Esophagus squamous epithelium (tissue), 5 donors: Measurements from ENCODE around the gene FSTL4. TPM values are rescaled to one million over a fixed set of nuclear protein-coding genes. Genes with fewer than 3 reads are reported as not detected.

Source experiments
- DNase-seq: peaks from one replicate; lab custom pipeline; 2025; lab: John Stamatoyannopoulos, UW
- H3K27ac ChIP-seq, 4 donors: fragments of 200-600 bp; sonication (generic); one replicate each; pipeline ENCODE4 v1.5.1; 2016 to 2019; ENCODE audit warnings: mild to moderate bottlenecking in 1 of 4
- H3K27me3 ChIP-seq, 4 donors: fragments of 200-600 bp; sonication (generic); 1 replicate in 3 of 4; 2 replicates in 1 of 4; pipeline versions ENCODE4 v1.5.1 to v1.6.0; 2017 to 2021; ENCODE audit warnings: antibody characterized with exemption in 1 of 4
- H3K36me3 ChIP-seq, 3 donors: fragments of 200-600 bp; sonication (generic); one replicate each; pipeline ENCODE4 v1.5.1; 2016 to 2019
- H3K4me1 ChIP-seq, 3 donors: fragments of 200-600 bp; sonication (generic); one replicate each; pipeline ENCODE4 v1.5.1; 2017 to 2019
- H3K4me3 ChIP-seq, 4 donors: fragments of 200-600 bp; sonication (generic); 1 replicate in 3 of 4; 2 replicates in 1 of 4; pipeline ENCODE4 v1.5.1; 2016 to 2019; ENCODE audit warnings: mild to moderate bottlenecking in 2 of 4, moderate library complexity in 1 of 4
- H3K9me3 ChIP-seq, 3 donors: fragments of 200-600 bp; sonication (generic); one replicate each; pipeline ENCODE4 v1.5.1; 2016 to 2019
- POLR2A ChIP-seq, 4 donors: fragments of 450-650 bp; IDR thresholded peaks; one replicate each; pipeline ENCODE4 v1.6.1; 2017; ENCODE audit warnings: antibody characterized with exemption in 4 of 4, mild to moderate bottlenecking in 4 of 4, moderate library complexity in 3 of 4
- WGBS, 2 donors: methylation state at CpG; one replicate each; pipeline ENCODE4 v1.1.5; 2018; 5-methylcytosine and 5-hydroxymethylcytosine counted together
- intact Hi-C: fragments of 100-400 bp; cut with DNase I; formaldehyde crosslinking; loops from one replicate; pipeline ENCODE4 v1.15.0; 2022
- total RNA-seq, 4 donors: library from RNA; depleted of rRNA; stranded (reverse); fragments of >200 nt; gene quantifications; one replicate each; pipeline ENCODE4 v1.1.0, GENCODE V29; 2016
- TF ChIP-seq, protein P1 (sequence below), 6 experiments: fragments of 450-650 bp in 4 of 6; fragments of 200-600 bp in 2 of 6; sonication (generic) in 2 of 6; IDR thresholded peaks; one replicate each; pipeline ENCODE4 v1.5.1; 2016 to 2019; ENCODE audit warnings: antibody characterized with exemption in 6 of 6, mild to moderate bottlenecking in 4 of 6, moderate library complexity in 4 of 6
- donor health status: DM: yes; HTN: yes; CAD: no.

The FSTL4 gene
- total RNA-seq, 4 donors from 2014 or later = 0.53 to 4.1 (median 1.4) TPM

DNA sequence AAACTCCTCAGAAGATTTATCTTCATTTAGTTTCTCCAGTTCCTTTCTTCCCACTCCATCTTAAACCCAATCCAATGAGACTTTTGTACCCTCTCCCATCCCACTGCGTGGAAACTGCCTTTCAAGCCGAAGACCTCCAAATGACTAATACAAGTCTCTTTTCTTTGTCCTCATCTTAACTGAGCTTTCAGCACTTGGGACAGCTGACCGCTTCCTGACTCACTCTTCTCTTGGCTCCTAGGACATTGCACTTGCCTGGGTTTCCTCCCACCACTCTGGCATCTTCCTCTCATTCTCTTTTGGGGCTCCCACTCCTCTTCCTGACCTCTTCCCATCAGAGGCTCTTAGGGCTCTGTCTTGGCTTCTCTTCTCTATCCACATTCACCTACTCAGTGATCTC, 316.8 kb downstream of the FSTL4 start:
- Histone ChIP-seq H3K4me3 (no peak overlapping the region), H3K36me3 (no peaks in the 10 kb centered on the region), H3K27me3 (no peaks in the 10 kb centered on the region), H3K27ac (no peak overlapping the region), H3K9me3 (no peaks in the 10 kb centered on the region), H3K4me1 (no peaks in the 10 kb centered on the region)
- 88 to 94% methylated on average over 3 of the region's 3 CpGs for WGBS, 2 donors
- no peak for TF ChIP-seq POLR2A (IDR thresholded peaks at IDR 0.05)
- TF ChIP-seq, protein P1, sequence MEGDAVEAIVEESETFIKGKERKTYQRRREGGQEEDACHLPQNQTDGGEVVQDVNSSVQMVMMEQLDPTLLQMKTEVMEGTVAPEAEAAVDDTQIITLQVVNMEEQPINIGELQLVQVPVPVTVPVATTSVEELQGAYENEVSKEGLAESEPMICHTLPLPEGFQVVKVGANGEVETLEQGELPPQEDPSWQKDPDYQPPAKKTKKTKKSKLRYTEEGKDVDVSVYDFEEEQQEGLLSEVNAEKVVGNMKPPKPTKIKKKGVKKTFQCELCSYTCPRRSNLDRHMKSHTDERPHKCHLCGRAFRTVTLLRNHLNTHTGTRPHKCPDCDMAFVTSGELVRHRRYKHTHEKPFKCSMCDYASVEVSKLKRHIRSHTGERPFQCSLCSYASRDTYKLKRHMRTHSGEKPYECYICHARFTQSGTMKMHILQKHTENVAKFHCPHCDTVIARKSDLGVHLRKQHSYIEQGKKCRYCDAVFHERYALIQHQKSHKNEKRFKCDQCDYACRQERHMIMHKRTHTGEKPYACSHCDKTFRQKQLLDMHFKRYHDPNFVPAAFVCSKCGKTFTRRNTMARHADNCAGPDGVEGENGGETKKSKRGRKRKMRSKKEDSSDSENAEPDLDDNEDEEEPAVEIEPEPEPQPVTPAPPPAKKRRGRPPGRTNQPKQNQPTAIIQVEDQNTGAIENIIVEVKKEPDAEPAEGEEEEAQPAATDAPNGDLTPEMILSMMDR (IDR thresholded peaks at IDR 0.05) = no peak
- DNase-seq = no peak
- intact Hi-C loops = no loop called here

DNA sequence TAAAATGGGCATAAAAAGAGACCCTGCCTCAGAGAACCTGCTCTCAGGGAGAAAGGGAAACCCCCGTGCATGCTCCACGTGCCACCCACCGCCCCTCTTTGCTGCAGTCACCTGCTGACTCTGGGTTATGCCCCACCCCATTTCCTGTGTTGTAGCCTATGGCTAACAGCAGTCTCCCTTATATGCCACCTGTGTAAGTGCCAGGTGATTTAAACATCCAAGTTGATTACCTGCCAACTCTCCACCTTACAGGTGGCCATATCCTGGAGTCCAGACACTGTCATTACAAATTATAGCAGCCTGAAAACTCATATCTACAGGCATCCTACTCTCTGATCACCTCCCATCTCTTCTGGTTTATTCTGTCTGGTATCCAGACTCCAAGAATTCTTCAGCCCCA, 318.0 kb downstream of the FSTL4 start:
- Histone ChIP-seq H3K9me3 (no peaks in the 10 kb centered on the region), H3K4me1 (peaks cover 0 to 9% (median 0%) of the 10 kb centered on the region in 3 donors), H3K27ac (no peak overlapping the region), H3K27me3 (no peaks in the 10 kb centered on the region), H3K36me3 (no peaks in the 10 kb centered on the region), H3K4me3 (no peak overlapping the region)
- DNase-seq = no peak
- TF ChIP-seq POLR2A (IDR thresholded peaks at IDR 0.05) = no peak
- TF ChIP-seq, protein P1 (IDR thresholded peaks at IDR 0.05) = no peak
- intact Hi-C loops = no loop called here
- WGBS, 2 donors = 17 to 64% methylated on average over 2 to 3 of the region's 3 CpGs

DNA sequence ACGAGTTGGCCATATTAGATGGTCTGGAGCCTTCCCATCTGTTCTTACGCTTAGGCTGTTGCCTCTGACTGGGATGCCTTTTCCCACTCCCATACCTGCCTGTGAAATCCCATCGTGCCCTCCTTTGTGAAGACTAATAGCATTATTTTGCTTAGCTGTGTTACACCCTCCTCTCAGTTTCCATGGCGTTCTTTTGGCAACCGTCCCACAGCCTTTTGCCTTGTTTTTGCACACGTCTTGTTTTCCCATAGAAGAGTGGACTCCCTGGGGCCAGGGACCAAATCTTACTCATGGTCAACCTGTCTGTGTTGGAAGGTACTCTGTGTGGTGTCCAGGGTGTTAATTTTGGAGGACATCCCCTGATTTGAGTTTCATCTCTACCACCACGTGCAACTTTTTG, 318.4 kb downstream of the FSTL4 start:
- Histone ChIP-seq H3K27ac (no peak overlapping the region), H3K36me3 (no peaks in the 10 kb centered on the region), H3K4me3 (no peak overlapping the region), H3K9me3 (no peaks in the 10 kb centered on the region), H3K27me3 (no peaks in the 10 kb centered on the region), H3K4me1 (peaks cover 0 to 9% (median 0%) of the 10 kb centered on the region in 3 donors)
- TF ChIP-seq POLR2A (IDR thresholded peaks at IDR 0.05) = no peak
- TF ChIP-seq, protein P1 (IDR thresholded peaks at IDR 0.05) = no peak
- 68 to 78% methylated on average over 7 of the region's 7 CpGs for WGBS, 2 donors
- DNase-seq = no peak
- intact Hi-C loops = no loop called here

DNA sequence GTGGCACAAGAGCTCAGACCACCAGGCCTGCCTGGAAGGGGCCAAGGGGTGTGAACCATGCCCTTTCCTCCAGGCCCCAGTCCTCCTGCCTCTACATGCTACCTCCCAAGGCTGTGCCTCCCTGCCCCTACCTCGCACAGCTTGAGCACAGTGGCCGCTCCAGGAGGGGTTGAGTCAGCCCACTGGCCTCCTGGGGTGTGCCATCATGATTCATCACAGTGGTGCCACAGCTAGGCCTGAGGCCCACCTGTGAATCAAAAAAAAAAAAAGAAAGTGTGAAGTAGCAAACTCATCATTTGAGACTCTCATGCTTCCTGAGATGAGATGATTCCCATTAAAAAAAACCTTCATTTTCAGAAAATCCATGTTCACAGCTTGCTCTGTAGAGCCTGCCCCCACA, 320.0 kb downstream of the FSTL4 start:
- no peaks in the 10 kb centered on the region for H3K9me3 ChIP-seq
- no peak for DNase-seq
- 33 to 60% methylated on average over 1 of the region's 2 CpGs for WGBS, 2 donors

DNA sequence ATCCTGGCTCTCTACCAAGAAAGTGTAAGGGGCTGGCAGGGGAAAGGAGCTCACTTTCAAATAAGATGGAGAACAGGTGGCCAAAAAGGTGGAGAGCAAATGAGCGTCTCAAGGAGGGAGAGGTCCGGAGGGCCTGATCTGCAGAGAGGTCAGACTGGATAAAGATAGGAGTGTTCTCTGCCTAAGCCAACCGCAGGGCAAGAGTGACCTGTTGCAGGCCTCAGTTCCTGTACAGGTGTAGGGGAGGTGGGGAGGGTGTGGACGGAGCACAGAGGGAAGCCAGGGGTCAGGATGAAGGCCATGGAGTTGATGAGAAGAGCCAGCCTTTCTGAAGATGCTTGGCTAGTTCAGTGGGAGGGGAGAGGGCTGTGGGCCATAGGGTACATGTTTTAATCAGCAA, 320.8 kb downstream of the FSTL4 start:
- no peaks in the 10 kb centered on the region for H3K9me3 ChIP-seq
- intact Hi-C loops = no loop called here
- no peaks in the 10 kb centered on the region for H3K36me3 ChIP-seq
- no peak for DNase-seq
- 85 to 89% methylated on average over 4 of the region's 4 CpGs for WGBS, 2 donors
- peaks cover 0 to 9% (median 0%) of the 10 kb centered on the region in 3 donors for H3K4me1 ChIP-seq
- no peaks in the 10 kb centered on the region for H3K27me3 ChIP-seq
- no peak for TF ChIP-seq POLR2A (IDR thresholded peaks at IDR 0.05)
- TF ChIP-seq, protein P1 (IDR thresholded peaks at IDR 0.05) = no peak
- H3K4me3 ChIP-seq = no peak overlapping the region
- no peak overlapping the region for H3K27ac ChIP-seq

More for the DNA sequence above, 320.0 kb downstream of the FSTL4 start:
- intact Hi-C loops = no loop called here
- Histone ChIP-seq H3K27ac (no peak overlapping the region), H3K27me3 (no peaks in the 10 kb centered on the region), H3K4me1 (peaks cover 0 to 9% (median 0%) of the 10 kb centered on the region in 3 donors), H3K36me3 (no peaks in the 10 kb centered on the region), H3K4me3 (no peak overlapping the region)
- TF ChIP-seq, protein P1 (IDR thresholded peaks at IDR 0.05) = no peak
